SH-SY5Y (cell line): ENCODE measurements around the gene AKR1C8.

ENCODE experiments used
- GATA2 ChIP-seq: IDR thresholded peaks from 2 replicates; pipeline ENCODE4 v1.6.1; 2011; ENCODE audit warnings: mild to moderate bottlenecking, low read depth, low read length
- GATA3 ChIP-seq: IDR thresholded peaks from 2 replicates; pipeline ENCODE4 v1.6.1; 2011; ENCODE audit warnings: low read depth, mild to moderate bottlenecking, low read length, moderate library complexity

GRCh38 chr10:5163487-5163886 is 21.5 kb downstream of the AKR1C8 start:
- no peak for TF ChIP-seq GATA3
- TF ChIP-seq GATA2: no peak
